SJSA1 (cell line): ENCODE measurements around the gene THAP2. TPM values are rescaled to one million over a fixed set of nuclear protein-coding genes. Genes with fewer than 3 reads are reported as not detected.
A peak's percentile ranks its signal among the peaks of the same experiment; 100 is the strongest.
"Not testable (repeated sequence)": the region's sequence is repeated elsewhere in the genome, so short reads cannot be mapped to it uniquely, and the experiment has no call there.

Experiments
- DNase-seq, 2 experiments: peaks; one replicate each; pipeline ENCODE4 v3.0.0-alpha.2; 2015 to 2020; ENCODE audit warnings: low spot score in 2 of 2, low read depth in 1 of 2
- H3K27ac ChIP-seq: fragments of 250-450 bp; sonication (Bioruptor Pico); 2 replicates; pipeline ENCODE4 v1.5.1; 2020; ENCODE audit warnings: mild to moderate bottlenecking, moderate library complexity
- H3K27me3 ChIP-seq: fragments of 250-450 bp; sonication (Bioruptor Pico); replicated peaks from 2 replicates; pipeline ENCODE4 v1.5.1; 2020; ENCODE audit warnings: mild to moderate bottlenecking, moderate library complexity
- H3K36me3 ChIP-seq: fragments of 250-450 bp; sonication (Bioruptor Pico); 2 replicates; pipeline ENCODE4 v1.5.1; 2020; ENCODE audit warnings: mild to moderate bottlenecking
- H3K4me1 ChIP-seq: fragments of 250-450 bp; sonication (Bioruptor Pico); replicated peaks from 2 replicates; pipeline ENCODE4 v1.6.1; 2021; ENCODE audit warnings: mild to moderate bottlenecking
- H3K4me3 ChIP-seq: fragments of 250-450 bp; sonication (Bioruptor Pico); 2 replicates; pipeline ENCODE4 v1.5.1; 2020; ENCODE audit warnings: mild to moderate bottlenecking
- H3K9me3 ChIP-seq: fragments of 250-450 bp; sonication (Bioruptor Pico); replicated peaks from 2 replicates; pipeline ENCODE4 v1.5.1; 2020; ENCODE audit warnings: mild to moderate bottlenecking
- total RNA-seq: library from RNA; depleted of rRNA; stranded (reverse); fragments of >200 nt; shearing (Covaris generic); gene quantifications from 2 replicates; pipeline ENCODE4 v1.2.3, GENCODE V29; 2014

The THAP2 gene
- total RNA-seq, 1 experiment from 2014 or later = 4.5 TPM

DNA sequence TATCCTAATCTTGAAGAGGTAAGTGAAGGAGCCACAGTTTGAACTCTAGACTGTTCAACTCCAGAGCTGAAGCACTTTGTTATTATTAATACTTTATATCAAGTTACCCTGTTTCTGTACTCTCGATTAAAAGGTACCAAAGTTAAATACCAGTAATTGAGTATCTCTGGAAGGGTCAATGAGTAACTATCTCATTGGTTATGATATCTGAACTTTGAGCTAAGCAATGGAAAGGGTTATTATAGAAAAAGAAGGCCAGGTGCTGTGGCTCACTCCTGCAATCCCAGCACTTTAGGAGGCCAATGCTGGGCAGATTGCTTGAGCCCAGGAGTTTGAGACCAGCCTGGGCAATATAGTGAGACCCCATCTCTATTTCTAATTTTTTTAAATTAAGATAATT lies 31.7 kb downstream of the THAP2 start:
- Histone ChIP-seq H3K4me3 (no peak overlapping the region), H3K9me3 (no peaks in the 10 kb centered on the region), H3K27ac (no peak overlapping the region), H3K36me3 (peaks cover 32% of the 10 kb centered on the region), H3K27me3 (no peaks in the 10 kb centered on the region), H3K4me1 (no peaks in the 10 kb centered on the region)
- DNase-seq = no peak

DNA sequence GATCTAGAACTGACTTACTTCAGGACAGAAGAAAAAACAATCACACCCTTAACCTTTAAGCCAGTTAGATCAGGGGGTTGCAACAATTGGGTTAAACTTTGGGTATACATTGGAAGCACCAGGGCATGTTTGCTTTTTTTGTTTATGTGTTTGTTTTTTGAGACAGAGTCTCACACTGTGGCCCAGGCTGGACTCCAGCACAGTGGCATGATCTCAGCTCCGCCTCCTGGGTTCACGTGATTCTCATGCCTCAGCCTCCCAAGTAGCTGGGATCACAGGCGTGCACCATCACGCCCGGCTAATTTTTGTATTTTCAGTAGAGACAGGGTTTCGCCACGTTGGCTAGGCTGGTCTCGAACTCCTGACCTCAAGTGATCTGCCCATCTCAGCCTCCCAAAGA lies 38.1 kb downstream of the THAP2 start:
- H3K4me1 ChIP-seq, H3K4me3 ChIP-seq, H3K27me3 ChIP-seq, H3K9me3 ChIP-seq, DNase-seq, H3K27ac ChIP-seq: not testable (repeated sequence)
- peaks cover 38% of the 10 kb centered on the region for H3K36me3 ChIP-seq

DNA sequence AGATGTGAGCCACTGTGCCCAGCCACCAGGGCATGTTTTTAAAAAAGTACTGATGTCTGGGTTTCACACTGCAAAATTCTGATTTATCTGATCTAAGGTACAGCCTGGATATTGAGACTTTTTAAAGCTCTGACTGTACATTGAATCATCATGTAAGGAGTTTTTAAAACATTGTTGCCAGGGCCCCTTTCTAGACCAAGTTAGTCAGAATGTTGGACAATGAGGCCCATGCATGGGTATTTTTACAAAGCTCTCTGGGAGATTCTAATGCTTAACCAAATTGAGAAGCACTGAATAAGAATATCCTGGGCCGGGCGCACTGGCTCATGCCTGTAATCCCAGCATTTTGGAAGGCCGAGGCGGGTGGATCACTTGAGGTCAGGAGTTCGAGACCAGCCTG lies 38.5 kb downstream of the THAP2 start:
- Histone ChIP-seq H3K27ac (no peak overlapping the region), H3K36me3 (peaks cover 34% of the 10 kb centered on the region), H3K4me1 (no peaks in the 10 kb centered on the region), H3K4me3 (no peak overlapping the region), H3K27me3 (no peaks in the 10 kb centered on the region), H3K9me3 (no peaks in the 10 kb centered on the region)
- no peak for DNase-seq

DNA sequence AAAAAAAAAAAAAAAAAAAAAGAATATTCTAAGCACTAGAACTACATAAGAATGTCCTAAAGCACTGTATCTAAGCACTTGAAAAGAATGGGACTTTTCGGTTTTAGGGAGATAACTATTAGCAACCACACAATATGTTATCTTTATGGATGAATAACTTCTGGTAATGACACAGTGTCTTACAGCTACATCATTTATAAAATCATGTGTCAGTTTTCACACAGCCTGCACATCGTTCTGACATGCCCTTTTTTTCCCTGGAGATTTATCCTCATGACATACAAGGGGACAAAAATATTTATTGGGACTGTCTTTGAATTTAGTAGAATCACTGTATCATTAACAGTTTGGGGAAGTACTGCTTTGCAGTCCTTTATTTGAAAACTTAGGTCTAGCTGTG lies 39.1 kb downstream of the THAP2 start:
- Histone ChIP-seq H3K4me3 (no peak overlapping the region), H3K9me3 (no peaks in the 10 kb centered on the region), H3K36me3 (peaks cover 30% of the 10 kb centered on the region), H3K27ac (no peak overlapping the region), H3K4me1 (no peaks in the 10 kb centered on the region), H3K27me3 (no peaks in the 10 kb centered on the region)
- DNase-seq = no peak

DNA sequence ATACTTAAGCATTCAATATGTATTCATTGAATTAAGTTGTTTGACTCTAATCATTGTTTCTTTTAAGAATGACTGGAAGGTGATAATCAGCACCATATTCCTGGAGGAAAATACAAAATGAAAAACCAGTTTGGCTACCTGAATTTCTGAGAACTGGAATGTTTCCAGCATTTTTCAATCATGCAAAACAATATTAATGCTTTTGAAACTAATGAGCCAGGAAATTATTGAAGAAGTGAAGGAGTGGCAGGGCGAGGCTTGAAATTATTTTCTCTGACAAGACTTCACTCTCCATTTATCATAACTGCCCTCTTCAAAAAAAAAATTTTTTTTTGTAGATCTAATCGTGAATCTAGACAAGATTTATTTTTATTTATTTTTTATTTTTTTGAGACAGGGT lies 40.8 kb downstream of the THAP2 start:
- no peak for DNase-seq
- Histone ChIP-seq H3K4me1 (peaks cover 4% of the 10 kb centered on the region), H3K27me3 (no peaks in the 10 kb centered on the region), H3K27ac (no peak overlapping the region), H3K36me3 (peaks cover 13% of the 10 kb centered on the region), H3K9me3 (no peaks in the 10 kb centered on the region), H3K4me3 (no peak overlapping the region)

DNA sequence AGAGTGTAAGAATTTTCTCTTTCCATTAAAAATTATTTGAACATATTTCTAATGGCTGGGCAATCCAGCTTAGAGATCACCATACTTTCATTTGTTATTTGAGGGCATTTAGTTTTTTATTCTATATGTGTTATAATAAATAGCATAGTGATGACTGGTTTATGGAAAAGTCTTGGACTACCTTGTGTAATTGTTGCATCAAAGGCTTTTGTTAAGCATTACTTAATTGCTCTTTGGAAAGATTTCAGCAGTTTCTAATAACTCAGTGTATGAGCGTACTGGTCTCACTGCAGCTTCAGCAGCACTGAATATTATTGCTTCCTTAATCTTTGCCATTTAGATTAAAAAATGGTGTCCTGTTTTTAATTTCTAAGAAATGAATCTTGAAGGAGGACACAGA lies 44.6 kb downstream of the THAP2 start:
- peaks cover 15% of the 10 kb centered on the region for H3K4me1 ChIP-seq
- no peak for DNase-seq

DNA sequence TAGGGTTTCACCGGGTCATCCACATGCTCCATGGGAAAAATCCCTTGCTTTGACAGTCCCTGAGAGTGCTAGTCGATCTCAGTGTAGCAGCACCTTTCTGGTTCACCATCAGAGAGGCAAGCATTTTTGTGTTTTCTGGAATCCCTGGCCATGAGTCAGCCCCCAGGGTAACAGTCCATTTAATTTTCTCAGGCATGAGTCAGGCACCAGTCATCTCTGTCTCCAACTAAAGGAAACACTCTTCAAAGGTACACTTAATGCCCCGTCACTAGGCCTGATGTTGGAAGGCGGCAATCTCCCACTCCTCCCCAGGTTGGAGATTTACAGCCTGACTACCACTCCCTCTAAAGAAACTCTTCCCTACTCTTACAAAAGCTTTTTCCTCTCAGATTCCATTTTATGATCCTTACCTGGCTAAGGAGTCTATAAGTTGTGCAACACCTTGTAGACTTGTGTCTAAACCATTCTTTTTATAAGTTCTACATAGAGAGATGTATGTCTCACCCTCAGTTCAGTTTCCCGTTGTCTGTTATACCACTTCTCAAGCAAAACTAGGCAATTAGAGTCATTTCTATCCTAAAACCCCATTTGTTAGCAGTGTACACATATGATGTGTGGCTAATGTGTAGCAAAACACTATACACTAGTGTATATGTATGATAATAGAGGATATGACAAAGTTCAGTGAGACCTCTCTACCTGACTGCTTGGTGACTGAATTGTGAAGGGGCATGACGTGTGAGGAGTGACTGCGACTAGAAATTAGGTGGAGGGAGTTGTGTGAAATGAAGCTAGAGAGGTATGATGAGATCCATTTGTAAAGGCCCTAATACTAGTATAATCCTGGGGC lies 46.4 kb downstream of the THAP2 start:
- H3K27me3 ChIP-seq = no peaks in the 10 kb centered on the region
- H3K27ac ChIP-seq = peak overlapping the region; percentile 63

More for the DNA sequence above, 44.6 kb downstream of the THAP2 start:
- Histone ChIP-seq H3K27me3 (no peaks in the 10 kb centered on the region), H3K4me3 (no peak overlapping the region), H3K36me3 (0 out of 2 replicates have a peak, but pooled peaks cover 3% of the 10 kb centered on the region), H3K27ac (no peak overlapping the region), H3K9me3 (no peaks in the 10 kb centered on the region)

DNA sequence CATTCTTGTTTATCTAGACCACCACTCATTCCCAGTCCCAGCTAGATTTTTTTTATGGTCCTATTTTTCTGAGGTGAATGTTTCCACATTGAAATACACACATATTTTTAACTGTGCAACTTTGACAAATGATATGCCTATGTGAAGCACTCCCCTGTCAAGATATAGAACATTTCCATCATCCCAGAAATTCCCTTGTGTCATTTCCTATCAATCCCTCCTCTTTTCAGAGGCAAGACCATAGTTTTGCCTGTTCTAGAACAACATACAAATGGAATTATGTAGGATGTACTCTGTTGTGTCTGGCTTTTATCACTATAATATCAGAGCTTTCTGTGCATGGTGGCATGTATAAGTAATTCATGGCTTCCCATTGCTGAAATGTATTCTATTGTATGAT lies 54.5 kb downstream of the THAP2 start:
- no peaks in the 10 kb centered on the region for H3K4me1 ChIP-seq
- no peaks in the 10 kb centered on the region for H3K36me3 ChIP-seq
- H3K4me3 ChIP-seq = no peak overlapping the region
- no peak for DNase-seq
- no peak overlapping the region for H3K27ac ChIP-seq
- no peaks in the 10 kb centered on the region for H3K9me3 ChIP-seq
- H3K27me3 ChIP-seq = no peaks in the 10 kb centered on the region

More for the DNA sequence above, 46.4 kb downstream of the THAP2 start:
- no peak overlapping the region for H3K4me3 ChIP-seq
- H3K36me3 ChIP-seq = no peaks in the 10 kb centered on the region
- peaks cover 15% of the 10 kb centered on the region for H3K4me1 ChIP-seq
- peak; percentile 76 to 81 for DNase-seq
- H3K9me3 ChIP-seq = no peaks in the 10 kb centered on the region

DNA sequence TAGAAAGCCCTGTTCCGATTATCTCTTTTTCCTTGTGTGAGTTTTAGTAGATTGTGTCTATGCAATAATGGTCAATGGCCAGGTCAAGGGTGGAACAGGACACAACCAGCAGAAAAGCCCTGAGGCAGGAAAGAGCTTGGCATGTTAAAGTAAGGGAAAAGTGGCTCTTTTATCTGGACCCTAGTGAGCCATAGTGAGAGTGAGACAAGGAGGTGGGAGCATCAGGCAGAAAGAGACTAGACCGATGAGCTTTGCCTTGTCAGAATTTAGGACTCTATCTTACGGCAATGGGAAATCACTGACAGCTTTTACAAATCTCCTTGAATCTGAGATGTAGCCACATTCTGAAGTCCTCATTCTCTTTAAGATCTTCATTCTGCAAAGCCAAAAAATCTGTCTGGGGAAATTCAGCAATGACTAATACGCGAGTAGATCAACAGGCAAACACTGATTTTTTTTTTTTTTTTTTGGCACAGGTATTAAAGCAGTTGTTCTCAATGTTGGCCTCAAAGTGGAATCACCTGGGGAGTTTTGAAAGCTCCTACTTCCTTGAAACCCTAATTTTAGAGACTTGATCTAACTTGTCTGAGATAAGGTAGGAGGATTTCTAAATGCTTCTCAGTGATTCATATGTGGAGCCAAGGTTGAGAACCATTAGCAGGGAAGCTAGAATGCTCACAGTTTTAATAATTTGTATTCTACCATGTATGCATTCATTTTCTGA lies 55.7 kb downstream of the THAP2 start:
- no peaks in the 10 kb centered on the region for H3K36me3 ChIP-seq
- no peaks in the 10 kb centered on the region for H3K4me1 ChIP-seq
- H3K27ac ChIP-seq = no peak overlapping the region
- H3K4me3 ChIP-seq = no peak overlapping the region
- no peak for DNase-seq
- H3K9me3 ChIP-seq = no peaks in the 10 kb centered on the region
- H3K27me3 ChIP-seq = no peaks in the 10 kb centered on the region

DNA sequence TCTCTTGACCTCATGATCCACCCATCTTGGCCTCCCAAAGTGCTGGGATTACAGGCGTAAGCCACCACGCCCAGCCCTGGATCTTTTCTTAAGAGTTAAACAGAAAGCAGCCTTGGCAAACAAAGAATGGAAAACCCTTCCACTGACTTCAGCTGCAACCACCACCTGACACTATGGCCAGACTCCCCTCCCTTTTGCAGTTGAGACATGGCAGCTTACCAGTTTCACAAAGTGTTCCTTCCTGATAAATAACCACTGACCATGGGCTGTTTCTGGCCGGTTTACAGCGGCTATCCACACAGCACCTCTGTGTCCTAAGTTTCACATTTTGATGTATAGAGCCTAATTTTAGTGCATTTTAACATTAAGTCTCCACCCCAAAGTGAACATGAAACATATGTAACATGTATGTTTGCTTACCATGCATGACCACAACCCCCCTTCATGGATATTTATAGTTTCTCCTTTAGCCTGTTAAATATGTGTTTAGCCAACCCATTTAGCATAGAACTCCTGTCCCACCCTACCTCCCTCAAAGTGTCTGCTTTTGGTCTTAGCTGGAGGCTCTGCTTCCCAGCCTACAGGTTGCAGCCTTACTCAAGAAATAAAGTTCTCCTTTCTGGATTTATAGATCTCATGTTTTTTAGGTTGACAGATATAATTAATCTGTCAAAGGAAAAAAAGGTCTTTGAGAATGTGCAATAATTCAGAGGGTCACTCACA lies 57.8 kb downstream of the THAP2 start:
- Histone ChIP-seq H3K27ac (no peak overlapping the region), H3K36me3 (no peaks in the 10 kb centered on the region)
- DNase-seq = no peak

DNA sequence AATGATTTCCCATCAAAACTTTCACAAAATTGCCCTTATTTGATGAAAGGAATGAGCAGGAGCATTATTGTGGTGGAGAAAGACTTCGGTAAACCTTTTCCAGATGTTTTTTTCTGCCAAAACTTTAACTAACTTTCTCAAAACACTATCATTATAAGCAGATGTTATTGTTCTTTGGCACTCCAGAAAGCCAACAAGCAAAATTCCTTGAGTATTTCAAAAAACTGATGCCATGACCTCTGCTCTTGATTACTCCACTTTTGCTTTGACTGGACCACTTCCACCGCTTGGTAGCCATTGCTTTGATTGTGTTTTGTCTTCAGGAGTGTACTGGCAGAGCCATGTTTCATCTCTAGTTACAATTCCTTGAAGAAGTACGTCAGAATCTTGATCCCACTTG lies 60.9 kb downstream of the THAP2 start:
- no peak for DNase-seq
- Histone ChIP-seq H3K9me3 (no peaks in the 10 kb centered on the region), H3K36me3 (no peaks in the 10 kb centered on the region), H3K4me1 (no peaks in the 10 kb centered on the region), H3K27ac (no peak overlapping the region), H3K4me3 (no peak overlapping the region), H3K27me3 (no peaks in the 10 kb centered on the region)

More for the DNA sequence above, 57.8 kb downstream of the THAP2 start:
- Histone ChIP-seq H3K27me3 (no peaks in the 10 kb centered on the region), H3K4me1 (no peaks in the 10 kb centered on the region), H3K4me3 (no peak overlapping the region), H3K9me3 (no peaks in the 10 kb centered on the region)

DNA sequence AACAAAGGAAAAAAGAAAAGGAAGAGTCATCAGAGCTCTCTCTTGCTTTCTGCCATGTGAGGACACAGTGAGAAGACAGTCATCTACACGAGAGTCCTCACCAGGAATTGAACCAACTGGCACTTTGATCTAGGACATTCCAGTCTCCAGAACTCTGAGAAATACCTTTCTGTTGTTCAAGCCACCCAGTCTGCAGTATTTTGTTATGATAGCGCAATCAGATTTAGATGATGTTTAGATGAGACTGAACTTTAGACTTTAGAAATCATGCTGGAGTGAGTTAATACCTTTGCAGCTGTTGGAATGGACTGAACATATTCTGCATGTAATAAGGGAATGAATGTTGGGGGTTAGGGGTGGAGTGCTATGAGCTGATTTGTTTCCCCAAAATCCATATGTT lies 62.4 kb downstream of the THAP2 start:
- DNase-seq = no peak
- Histone ChIP-seq H3K27me3 (no peaks in the 10 kb centered on the region), H3K4me1 (peaks cover 10% of the 10 kb centered on the region), H3K4me3 (no peak overlapping the region), H3K9me3 (no peaks in the 10 kb centered on the region), H3K27ac (no peak overlapping the region), H3K36me3 (no peaks in the 10 kb centered on the region)

DNA sequence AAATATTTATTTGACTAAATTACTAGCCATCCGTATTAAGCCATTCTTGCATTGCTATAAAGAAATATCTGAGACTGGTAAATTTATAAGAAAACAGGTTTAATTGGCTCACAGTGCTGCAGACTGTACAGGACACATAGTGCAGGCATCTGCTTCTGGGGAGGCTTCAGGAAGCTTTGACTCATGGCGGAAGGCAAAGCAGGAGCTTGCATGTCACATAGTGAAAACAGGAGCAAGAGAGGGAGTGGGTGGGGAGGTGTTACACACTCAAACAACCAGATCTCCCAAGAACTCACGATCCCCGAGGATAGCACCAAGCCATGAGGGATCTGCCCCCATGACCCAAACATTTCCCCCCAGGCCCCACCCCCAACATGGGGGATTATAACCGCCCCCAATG lies 63.9 kb downstream of the THAP2 start:
- H3K27ac ChIP-seq = no peak overlapping the region
- no peak for DNase-seq
- H3K4me1 ChIP-seq = peaks cover 15% of the 10 kb centered on the region
- no peaks in the 10 kb centered on the region for H3K36me3 ChIP-seq
- no peaks in the 10 kb centered on the region for H3K27me3 ChIP-seq
- no peaks in the 10 kb centered on the region for H3K9me3 ChIP-seq
- H3K4me3 ChIP-seq = no peak overlapping the region
